Fibroblast of lung (primary cell): ENCODE results near the gene RALBP1.

Experiments
- EZH2 ChIP-seq: IDR thresholded peaks from 2 replicates; pipeline ENCODE4 v1.5.1; 2012; ENCODE audit warnings: low read length, control low read depth, mild to moderate bottlenecking; ENCODE audit errors: missing control alignments
- TF ChIP-seq, protein P1 (sequence below), 2 donors: IDR thresholded peaks in 1 of 2; conservative IDR thresholded peaks in 1 of 2; 1 replicate in 1 of 2; 2 replicates in 1 of 2; pipeline ENCODE4 v1.5.1; 2011 to 2012; ENCODE audit warnings: low read length in 2 of 2, control low read depth in 1 of 2, inconsistent platforms in 1 of 2, low read depth in 1 of 2, mild to moderate bottlenecking in 1 of 2

DNA sequence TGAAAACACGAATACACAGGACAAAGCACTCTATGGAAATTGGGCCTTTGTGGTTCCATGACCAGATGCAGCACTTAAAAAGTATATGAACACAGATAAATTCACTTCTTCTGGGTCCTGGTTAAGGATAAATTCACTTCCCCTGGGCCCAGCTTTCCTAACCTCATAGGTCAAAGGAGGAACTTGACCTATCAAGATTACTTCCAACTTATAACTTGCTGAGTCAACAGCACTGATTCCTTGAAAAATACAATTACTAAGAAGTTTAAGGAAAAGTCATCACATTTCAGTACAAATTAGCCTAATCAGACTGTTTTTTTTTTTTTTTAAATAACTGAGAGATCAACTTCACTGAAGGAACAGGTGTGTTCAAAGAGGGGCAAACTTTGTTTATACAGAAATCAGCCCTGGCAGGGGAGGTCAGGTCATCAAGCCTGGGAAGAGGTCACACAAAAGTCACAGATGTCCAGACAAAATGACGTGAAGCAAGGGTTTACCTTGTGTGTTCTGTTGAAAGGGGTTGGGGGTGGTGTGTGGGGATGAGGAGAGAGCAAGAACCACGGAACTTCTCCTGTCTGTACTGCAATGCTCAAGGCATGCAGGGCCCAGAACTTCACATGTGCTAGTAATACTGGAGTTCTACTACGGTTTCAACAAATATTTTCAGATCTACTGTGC lies 83.2 kb downstream of the RALBP1 start:
- no peak for TF ChIP-seq EZH2
- TF ChIP-seq, protein P1, sequence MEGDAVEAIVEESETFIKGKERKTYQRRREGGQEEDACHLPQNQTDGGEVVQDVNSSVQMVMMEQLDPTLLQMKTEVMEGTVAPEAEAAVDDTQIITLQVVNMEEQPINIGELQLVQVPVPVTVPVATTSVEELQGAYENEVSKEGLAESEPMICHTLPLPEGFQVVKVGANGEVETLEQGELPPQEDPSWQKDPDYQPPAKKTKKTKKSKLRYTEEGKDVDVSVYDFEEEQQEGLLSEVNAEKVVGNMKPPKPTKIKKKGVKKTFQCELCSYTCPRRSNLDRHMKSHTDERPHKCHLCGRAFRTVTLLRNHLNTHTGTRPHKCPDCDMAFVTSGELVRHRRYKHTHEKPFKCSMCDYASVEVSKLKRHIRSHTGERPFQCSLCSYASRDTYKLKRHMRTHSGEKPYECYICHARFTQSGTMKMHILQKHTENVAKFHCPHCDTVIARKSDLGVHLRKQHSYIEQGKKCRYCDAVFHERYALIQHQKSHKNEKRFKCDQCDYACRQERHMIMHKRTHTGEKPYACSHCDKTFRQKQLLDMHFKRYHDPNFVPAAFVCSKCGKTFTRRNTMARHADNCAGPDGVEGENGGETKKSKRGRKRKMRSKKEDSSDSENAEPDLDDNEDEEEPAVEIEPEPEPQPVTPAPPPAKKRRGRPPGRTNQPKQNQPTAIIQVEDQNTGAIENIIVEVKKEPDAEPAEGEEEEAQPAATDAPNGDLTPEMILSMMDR (conservative IDR thresholded peaks at IDR 0.05 in 1 of 2, IDR thresholded peaks at IDR 0.05 in 1 of 2; ENCODE audit: low read depth in 1 of 2, low read length in 2 of 2) = no peak
